GM18526 (cell line): ENCODE results near the gene KHDRBS2.

Experiments
- POLR2A ChIP-seq: IDR thresholded peaks from 3 replicates; pipeline ENCODE4 v1.6.1; 2011; ENCODE audit not compliant: insufficient read length; ENCODE audit errors: extremely low read depth

The KHDRBS2 gene

DNA sequence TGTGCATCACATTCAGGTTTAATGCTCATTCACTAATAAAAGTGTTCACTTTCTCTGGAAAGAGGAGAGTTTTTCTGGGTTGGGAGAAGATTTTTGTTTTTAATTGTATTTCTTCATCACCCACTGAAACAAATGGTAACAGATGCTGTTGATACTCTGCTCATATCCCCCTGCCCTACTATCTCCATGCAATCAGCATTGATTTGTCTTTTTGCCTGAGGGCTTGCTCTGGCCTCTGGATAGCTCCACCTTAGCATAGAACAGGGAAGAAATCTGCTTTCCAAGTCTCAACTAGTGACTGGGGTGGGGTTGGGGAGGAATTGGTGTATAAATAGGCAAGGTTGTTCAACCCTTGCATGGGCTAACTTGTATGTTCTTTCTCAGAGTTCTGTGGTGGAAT, 296.4 kb downstream of the KHDRBS2 start:
- TF ChIP-seq POLR2A, result no peak

DNA sequence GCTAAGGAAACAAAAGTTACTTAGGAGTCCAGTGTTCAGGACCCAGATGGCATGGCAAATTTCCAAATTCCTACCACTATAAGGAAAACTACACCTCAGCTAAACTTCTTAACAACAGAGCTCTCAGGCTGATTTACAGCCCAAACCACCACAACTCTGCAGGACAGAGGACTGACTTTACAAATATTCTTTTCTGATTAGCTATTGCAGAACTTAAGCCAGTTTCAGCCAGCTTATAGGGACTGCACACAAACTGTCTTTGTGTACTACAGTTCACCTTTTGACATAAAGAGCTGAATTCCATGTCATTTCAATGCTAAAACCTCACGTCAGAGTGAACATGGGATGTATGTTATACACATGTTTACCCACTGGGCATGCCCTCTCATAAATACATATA, 305.4 kb downstream of the KHDRBS2 start:
- TF ChIP-seq POLR2A, result no peak

DNA sequence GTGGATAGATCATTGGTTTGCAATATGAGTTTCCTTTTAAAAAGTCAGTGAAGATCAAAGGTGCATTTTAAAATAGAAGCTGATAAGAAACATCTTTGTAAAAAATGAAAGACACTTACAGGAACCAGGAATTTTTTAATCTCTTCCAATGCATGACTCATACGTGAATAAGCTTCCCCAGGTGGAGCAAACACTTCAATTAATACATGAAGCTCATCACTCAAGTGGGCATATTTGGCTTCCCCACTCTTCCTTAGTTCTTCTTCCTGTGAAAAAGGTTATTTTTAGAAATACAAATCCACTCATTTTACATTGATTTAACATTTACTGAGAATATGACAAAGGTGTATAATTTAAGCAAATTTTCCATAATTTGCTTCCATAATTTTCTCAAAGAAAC, 308.1 kb downstream of the KHDRBS2 start:
- TF ChIP-seq POLR2A, result no peak

DNA sequence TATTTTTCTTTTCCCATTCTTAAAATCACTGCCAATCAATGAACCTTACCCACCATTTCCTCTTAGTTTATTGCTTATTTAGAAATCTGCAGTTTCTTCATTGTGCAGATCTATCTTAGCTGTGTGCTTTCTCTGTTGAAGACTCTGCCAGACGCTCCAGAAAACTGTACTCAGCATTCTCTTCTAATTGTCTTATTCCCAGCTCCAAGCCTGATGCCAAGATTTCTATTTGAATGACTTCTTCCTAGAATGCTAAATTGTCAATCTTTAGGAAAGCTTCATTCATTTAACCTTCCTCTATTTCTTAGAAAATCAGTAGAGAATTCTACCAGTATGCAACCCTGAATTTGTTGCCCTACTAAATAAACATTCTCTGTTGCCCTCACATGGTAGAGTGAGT, 308.9 kb downstream of the KHDRBS2 start:
- no peak for TF ChIP-seq POLR2A

DNA sequence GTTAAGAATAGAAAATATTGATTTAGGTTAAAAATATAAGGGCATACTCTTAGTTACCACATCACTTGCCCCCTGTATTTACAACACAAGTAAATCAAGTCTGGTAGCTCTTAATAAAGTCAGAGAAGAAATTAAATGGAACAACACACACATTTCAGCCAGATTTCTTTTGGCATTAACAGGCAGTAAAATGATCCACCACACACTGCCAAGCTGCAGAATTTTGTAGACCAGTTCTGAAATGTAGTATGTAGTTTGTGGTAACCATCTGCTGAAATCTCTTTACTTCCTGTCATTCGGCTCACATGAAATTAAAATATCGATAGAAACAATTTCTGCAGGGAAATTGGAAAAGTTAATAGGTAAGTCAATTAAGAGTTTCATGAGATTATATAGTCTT, 326.8 kb downstream of the KHDRBS2 start:
- TF ChIP-seq POLR2A, result no peak

DNA sequence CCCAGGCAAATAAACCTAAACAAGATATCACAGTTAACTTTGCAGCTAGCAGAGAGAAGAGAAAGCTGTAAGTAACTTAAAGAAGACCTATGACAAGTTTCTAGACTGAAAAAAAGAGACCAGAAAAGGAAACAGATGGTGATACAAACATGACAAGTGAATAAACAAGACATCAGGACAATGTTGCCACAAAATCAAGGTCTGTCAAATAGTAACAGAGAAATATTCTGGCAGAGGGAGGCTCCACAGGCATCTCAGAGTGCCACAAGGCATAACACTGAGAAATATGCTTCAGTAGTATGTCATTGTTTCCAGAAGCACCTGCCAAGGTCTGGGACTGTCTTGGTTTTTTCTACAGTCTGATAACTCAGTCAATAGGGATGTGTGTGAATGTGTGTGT, 332.2 kb downstream of the KHDRBS2 start:
- no peak for TF ChIP-seq POLR2A

DNA sequence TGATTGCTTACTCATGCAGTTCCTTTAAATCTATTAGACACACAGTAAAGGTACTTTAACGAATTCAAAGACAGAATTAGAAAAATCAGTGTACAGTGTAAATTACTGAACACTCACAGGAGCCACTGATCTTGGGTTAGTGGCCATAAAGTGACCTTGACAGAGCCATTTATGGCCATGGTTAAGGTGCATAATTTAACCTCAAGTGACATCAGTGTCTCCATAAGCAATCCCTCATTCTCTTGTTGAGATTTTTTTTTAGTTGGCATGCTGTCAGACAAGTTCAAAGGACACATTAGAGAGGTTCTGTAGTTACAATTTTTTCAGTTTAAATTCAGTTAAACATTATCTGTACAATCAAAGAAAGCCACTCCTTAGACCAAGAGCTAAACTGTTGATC, 334.4 kb downstream of the KHDRBS2 start:
- TF ChIP-seq POLR2A, result no peak

DNA sequence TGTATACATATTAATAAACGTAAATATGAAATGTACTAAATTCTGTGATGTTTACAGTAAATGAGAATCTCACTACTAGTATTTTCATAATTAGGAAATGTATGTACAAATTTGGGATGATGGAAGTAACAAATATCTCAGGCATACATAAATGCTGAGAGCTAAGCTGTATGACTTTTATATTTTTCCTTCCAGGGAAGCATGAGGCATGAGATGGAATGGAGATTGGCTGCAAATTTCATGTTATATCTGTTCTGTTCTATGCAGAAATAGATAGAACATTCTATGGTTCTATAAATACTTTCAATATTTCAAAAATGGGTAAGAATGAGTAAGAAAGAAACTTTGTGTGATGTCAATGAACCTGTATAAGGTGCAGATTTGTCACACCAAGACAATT, 335.2 kb downstream of the KHDRBS2 start:
- no peak for TF ChIP-seq POLR2A

DNA sequence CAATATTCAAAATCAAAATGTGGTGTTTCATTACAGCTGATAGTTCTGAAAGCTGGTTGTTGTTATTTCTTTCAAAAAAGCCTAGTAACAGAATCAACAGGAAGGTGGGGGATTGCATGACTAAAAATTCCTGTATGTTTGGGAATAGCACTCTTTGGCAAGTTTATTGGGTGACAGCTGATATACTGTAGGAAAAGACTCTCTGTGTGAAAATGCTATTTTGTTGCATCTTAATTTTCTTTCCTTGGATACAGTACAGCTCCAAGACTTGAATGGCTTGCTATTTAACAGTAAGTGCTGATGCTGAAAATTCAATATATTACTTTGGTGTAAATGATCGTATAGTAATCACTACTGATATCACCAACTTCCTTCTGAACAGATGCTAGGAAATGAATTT, 336.1 kb downstream of the KHDRBS2 start:
- no peak for TF ChIP-seq POLR2A

DNA sequence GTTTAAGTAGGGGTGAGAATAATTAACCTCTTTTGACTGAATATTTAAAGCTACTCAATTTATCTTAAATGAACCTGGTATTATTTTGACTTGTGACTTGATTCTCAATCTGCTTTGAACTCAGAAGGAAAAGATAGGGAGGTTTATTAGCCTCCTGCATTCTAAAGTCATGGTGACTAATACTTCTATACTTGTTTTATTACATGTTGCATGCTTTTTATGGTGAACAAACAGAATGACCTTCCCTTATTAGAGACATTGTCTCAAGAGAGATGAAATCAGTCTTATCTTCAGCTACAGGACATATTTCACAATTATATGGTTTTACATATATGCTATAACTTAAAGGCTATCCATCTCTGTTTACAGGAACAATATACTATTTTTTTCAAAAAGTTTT, 336.9 kb downstream of the KHDRBS2 start:
- no peak for TF ChIP-seq POLR2A

DNA sequence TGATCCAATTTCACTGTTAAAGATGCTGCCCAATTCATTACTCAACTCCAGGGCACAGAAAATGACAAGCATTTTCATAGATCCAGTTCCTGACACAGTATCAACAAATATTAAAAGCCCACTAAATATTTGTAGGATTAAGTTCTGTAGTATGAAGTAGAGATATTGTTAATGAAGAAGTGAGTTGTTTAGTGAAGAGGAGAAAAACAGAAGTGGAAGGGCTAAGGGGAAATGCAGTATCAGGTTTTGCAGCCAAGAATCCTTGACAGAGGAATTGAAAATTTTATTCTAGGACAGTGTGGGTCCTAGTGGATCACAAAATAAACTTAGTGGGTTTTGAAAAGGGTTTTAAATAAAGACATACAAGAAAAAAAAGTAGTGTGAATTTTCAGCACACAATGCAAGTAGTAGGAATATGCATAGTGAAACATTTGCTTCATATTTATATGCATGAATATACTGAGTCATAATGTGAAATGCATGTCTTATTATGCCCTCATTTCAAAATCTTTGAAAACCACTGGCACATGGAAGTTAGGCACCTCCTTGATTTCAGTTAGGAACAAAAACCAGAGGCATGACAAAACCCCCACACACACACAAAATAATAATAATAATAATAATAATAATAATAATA, 338.6 kb downstream of the KHDRBS2 start:
- no peak for TF ChIP-seq POLR2A

DNA sequence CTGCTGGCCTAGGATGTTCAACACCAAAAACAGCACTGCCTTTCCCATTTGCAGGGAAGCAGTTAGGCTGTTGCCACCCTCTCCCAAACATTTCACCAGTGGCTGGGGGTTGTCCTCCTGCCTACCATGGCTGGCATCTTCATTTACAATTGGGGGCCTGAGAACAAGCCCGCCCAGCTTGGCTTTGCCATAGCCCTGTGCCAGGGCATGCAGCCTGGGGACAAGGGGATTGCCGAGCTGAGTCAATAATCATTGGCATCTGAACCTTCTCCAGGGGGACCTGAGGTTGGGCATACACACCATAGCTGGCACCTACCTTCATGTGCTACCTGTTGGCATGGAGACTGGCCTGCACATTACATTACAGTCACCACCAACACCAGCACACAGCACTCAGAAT, 345.1 kb downstream of the KHDRBS2 start:
- no peak for TF ChIP-seq POLR2A

DNA sequence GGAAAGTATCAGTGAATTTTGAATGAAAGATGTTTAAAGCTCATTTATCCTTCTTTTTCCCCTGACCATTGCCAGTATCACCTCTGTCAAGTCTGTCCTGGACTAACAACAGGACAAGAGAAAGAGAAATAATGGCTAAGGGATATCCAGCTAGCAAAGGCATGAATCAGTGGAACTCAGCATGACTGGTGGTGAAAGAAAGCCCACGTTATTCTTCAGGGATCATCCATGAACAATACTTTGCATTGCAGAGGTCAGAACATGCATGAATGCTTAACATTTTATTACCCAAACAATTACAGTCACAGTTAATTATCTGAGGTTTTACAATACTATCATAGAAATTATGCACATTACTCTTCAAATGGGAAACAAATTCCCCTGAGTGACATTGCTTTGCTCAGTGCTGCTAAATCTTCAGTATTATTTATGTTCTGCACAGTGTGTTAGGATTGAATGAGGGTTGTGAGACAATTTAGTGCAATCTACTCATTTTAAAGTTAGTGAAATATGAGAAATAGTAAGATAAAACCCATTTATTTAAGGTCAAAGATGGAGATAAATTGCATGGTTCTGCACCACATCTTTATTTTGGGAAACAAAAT, 350.7 kb downstream of the KHDRBS2 start:
- TF ChIP-seq POLR2A, result no peak

DNA sequence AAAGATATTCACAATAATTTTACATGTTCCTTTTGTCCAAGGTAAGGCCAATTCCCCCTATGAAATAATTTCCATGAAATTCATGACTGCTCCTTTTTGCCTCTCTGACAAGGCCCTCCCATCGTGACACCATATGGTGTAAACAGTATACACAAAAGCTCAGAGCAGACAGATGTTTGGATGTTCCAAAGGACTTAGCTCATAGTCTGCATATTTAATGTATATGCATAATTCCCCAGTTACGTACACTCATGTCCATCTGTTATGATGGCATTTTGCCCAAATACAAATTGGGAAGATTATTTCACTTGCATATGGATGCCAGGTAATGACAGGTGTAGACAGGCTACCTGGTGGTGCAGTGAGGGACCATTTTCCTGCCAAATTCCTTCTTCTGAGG, 376.5 kb downstream of the KHDRBS2 start:
- TF ChIP-seq POLR2A, result no peak

DNA sequence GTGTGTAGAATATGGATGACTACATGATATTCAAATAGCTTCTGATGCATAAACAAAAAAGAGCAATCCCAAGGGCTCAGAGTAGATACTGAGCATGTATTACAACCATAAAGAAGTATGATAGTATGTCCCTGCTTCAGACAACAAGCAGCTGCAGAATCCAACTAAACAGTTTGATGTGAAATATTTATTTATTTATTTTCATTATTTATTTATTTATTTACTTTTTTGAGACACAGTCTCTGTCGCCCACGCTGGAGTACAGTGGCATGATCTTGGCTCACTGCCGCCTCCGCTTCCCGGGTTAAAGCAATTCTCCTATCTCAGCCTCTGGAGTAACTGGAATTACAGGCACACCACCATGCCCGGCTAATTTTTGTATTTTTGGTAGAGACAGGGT, 384.3 kb downstream of the KHDRBS2 start:
- TF ChIP-seq POLR2A, result no peak

DNA sequence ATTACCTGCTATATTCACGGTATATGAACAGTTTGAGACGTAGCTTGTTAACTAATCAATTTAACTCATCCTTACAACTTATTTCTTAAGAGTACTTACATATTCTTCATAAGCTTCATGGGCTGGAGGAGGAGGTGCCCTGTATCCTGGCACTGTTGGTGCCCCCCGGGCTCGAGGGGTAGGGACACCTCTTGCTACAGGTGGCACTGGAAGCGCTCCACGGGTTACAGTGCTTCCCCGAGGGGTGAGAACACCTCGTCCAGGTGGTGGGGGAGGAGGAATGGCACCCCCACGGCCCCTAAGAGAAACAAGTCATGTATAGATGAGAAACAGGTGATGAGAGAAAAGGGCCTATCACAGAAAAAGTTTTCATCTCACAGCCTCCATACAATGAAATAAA, 391.5 kb downstream of the KHDRBS2 start:
- TF ChIP-seq POLR2A, result no peak

DNA sequence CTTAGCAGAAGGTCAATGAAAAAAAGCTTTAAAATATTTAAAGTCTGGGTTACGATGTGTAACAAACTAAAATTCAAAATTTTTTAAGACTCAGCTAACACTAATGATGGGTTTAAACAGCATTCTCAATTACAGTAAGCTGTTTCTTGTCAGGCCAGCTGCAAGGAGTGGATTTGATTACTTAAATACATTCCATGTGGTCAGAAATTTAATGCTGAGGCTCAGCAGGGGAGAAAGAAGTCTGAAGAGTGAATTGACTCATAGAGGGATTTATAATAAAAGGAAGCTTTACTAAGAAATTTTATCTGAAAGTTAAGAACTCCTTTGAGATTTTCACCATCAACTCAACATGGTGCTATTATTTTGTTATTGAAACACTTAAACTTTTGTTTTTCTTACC, 398.6 kb downstream of the KHDRBS2 start:
- TF ChIP-seq POLR2A, result no peak
